HUES64 (cell line): ENCODE data around the gene GALNTL6.
A peak's percentile ranks its signal among the peaks of the same experiment; 100 is the strongest.

Experiments used
- H3K27ac ChIP-seq: 2 replicates; pipeline ENCODE4 v1.7.0; 2013; ENCODE audit warnings: low read depth, low read length, inconsistent platforms
- H3K27me3 ChIP-seq: 2 replicates; pipeline ENCODE4 v1.6.1; 2013; ENCODE audit warnings: mild to moderate bottlenecking, low read length; ENCODE audit not compliant: insufficient read depth
- H3K36me3 ChIP-seq: 2 replicates; pipeline ENCODE4 v1.6.1; 2013; ENCODE audit warnings: mild to moderate bottlenecking, low read length; ENCODE audit not compliant: insufficient read depth
- H3K4me1 ChIP-seq: 2 replicates; pipeline ENCODE4 v1.6.1; 2013; ENCODE audit warnings: mild to moderate bottlenecking, low read length, moderate library complexity; ENCODE audit not compliant: insufficient read depth
- H3K4me3 ChIP-seq: 2 replicates; pipeline ENCODE4 v1.5.1; 2013; ENCODE audit warnings: mild to moderate bottlenecking, low read length, moderate library complexity
- H3K9ac ChIP-seq: 2 replicates; pipeline ENCODE4 v1.6.1; 2013; ENCODE audit warnings: mild to moderate bottlenecking, low read depth, low read length
- H3K9me3 ChIP-seq: 2 replicates; pipeline ENCODE4 v1.6.1; 2013; ENCODE audit warnings: low read depth, low read length; ENCODE audit not compliant: insufficient read depth
- WGBS: fragments of 150-250, 120-280 bp; methylation state at CpG from one replicate; pipeline ENCODE4 v1.1.7; 2013; ENCODE audit warnings: missing lambda C conversion rate; 5-methylcytosine and 5-hydroxymethylcytosine counted together

Gene GALNTL6

DNA sequence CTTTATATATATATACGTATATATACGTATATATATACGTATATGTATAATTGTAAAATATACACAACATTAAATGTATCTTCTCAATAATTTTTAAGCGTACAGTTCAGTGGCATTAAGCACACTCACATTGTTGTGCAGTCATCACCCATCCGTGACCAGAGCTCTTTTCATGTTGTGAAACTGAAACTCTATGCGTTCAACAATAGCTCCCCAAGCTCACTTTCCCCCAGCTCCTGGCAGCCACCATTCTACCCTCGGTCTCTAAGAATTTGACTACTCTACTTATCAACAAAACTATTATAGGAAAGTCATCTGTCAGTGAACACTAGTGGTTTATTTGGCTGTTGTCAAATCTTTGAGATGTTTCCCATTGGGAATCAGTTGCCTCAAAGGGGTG lies 733.6 kb downstream of the GALNTL6 start:
- WGBS, result 90% methylated on average over 4 of the region's 7 CpGs
- Histone ChIP-seq H3K27ac (no peak overlapping the region), H3K27me3 (no peaks in the 10 kb centered on the region), H3K9ac (no peak overlapping the region), H3K36me3 (no peaks in the 10 kb centered on the region), H3K9me3 (no peaks in the 10 kb centered on the region), H3K4me3 (no peak overlapping the region), H3K4me1 (peaks cover 42% of the 10 kb centered on the region)

DNA sequence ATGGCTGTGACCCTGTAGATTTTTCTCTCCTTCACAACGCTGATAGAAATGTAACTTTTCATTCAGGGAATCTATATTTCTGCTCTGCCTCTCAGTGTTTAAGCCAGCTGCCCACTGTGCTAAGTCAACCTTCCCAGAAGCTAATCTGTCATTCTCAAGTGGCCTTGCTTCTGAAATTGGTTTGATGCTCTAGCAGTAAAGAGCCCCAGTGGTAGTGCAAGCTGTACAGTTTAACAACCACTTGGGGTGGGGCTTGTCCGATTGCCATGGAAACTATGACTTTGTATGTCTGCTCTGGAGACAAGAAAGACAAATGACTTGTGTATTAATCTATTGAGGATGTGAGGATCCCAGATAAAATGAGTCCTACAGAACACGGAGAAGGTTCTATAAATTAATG lies 734.5 kb downstream of the GALNTL6 start:
- Histone ChIP-seq H3K9me3 (no peaks in the 10 kb centered on the region), H3K4me1 (peaks cover 43% of the 10 kb centered on the region), H3K4me3 (no peak overlapping the region), H3K27ac (no peak overlapping the region), H3K36me3 (no peaks in the 10 kb centered on the region), H3K9ac (no peak overlapping the region), H3K27me3 (no peaks in the 10 kb centered on the region)
- 94% methylated on average over 3 of the region's 3 CpGs for WGBS

DNA sequence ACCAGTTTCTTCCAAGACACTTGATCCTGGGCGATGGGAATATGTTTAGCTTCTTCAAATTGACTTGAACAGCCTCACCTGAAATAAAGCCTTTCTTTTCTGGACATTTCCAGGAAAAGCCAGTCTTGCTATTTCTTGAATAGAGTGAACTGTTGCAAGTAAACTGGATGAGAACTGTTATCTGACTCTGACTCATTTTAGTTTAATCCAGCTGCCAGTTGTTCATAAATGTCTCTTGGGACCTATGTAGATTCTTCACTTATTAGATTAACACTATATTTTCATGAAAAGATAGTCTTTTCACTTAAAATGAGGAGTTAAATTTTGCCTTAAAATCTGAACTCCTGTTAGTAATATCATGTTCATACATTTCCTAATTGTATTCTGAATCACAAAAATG lies 740.0 kb downstream of the GALNTL6 start:
- Histone ChIP-seq H3K27ac (no peak overlapping the region), H3K27me3 (no peaks in the 10 kb centered on the region), H3K9ac (no peak overlapping the region), H3K9me3 (no peaks in the 10 kb centered on the region), H3K36me3 (no peaks in the 10 kb centered on the region), H3K4me1 (peaks cover 45% of the 10 kb centered on the region), H3K4me3 (no peak overlapping the region)
- 80% methylated on average over 1 of the region's 1 CpG for WGBS

DNA sequence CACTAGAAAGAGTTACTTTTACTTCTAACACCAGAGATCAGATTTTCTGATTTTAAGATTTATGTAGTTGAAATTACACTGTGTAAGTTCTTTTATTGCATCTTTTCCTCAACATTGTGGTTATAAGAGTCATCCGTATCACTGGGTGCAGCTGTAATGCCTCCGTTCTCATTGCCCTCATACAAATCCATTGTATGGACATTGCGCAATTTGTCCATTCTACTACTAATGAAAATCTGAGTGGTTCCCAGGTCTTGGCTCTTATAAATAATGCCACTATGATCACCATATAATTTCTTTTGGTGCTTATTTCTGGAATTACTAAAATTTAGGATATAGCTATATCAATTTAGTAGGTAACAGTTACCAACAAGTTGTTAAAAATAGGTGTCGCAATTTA lies 741.4 kb downstream of the GALNTL6 start:
- Histone ChIP-seq H3K36me3 (no peaks in the 10 kb centered on the region), H3K4me3 (no peak overlapping the region), H3K9ac (no peak overlapping the region), H3K27ac (no peak overlapping the region), H3K9me3 (no peaks in the 10 kb centered on the region), H3K4me1 (peaks cover 32% of the 10 kb centered on the region), H3K27me3 (no peaks in the 10 kb centered on the region)
- WGBS, result 95% methylated on average over 4 of the region's 4 CpGs

DNA sequence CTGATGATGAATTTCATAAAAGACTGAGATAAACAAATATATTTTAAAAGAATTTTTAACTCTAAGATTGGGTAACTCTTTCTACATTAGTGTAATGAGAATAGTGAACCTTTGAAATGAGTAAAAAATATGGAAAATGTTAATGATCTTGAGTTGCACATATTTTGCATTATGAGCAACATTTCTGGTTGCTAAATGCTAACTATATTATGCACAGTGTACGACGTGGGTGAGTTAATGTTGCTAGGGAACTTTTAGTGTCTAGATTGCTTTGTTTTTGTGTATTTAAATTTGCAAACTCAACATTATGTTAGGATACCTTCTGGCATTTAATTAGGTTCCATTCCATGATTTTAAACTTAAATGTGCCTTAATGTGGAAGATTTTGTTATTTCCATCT lies 742.5 kb downstream of the GALNTL6 start:
- 0 out of 2 replicates have a peak overlapping the region, but pooled peaks have one; percentile 19 for H3K27ac ChIP-seq
- H3K36me3 ChIP-seq, result no peaks in the 10 kb centered on the region
- no peaks in the 10 kb centered on the region for H3K9me3 ChIP-seq
- peaks cover 25% of the 10 kb centered on the region for H3K4me1 ChIP-seq
- no peaks in the 10 kb centered on the region for H3K27me3 ChIP-seq
- H3K4me3 ChIP-seq, result no peak overlapping the region
- 89% methylated on average over 2 of the region's 2 CpGs for WGBS
- no peak overlapping the region for H3K9ac ChIP-seq

DNA sequence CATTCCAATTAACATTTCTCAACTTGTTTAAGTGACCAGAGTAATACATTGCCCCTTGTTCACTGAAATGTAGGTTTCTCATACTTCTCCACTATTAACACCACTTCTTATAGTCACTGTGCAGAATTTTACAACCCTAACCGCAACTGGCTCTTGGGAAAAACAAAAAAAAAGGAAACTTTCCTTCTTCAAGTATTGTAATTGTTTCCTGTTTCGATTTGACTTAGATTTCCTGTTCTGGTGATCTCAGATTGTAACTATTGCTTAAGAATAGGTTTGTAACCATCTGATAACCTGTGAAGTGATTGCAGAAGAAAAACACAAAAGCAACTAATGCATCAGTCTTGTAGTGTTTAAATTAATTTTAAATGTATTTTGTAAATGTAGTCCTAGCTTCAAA lies 760.7 kb downstream of the GALNTL6 start:
- Histone ChIP-seq H3K27ac (no peak overlapping the region), H3K4me1 (no peaks in the 10 kb centered on the region), H3K36me3 (no peaks in the 10 kb centered on the region), H3K9me3 (no peaks in the 10 kb centered on the region), H3K27me3 (no peaks in the 10 kb centered on the region), H3K4me3 (no peak overlapping the region), H3K9ac (no peak overlapping the region)
- WGBS, result 93% methylated on average over 2 of the region's 2 CpGs

DNA sequence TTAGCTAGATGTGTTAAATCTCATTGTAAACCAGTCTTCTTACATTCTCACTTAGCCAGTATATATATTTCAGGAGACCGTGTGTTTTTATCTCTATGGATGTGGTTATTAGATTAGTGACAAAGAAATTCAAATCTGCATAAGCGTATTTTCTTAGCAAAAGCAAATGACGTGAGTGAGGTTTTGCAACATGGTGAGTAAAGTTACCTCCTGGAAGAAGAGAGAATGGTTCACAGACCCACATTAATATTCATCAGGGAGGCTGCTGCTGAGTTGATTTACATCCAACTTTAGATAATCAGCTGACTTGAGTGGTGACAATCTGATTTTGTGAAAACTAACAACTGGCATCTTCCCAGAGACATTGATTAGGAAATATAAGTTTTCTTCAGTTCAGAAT lies 765.5 kb downstream of the GALNTL6 start:
- H3K4me1 ChIP-seq, result no peaks in the 10 kb centered on the region
- no peak overlapping the region for H3K9ac ChIP-seq
- WGBS, result 96% methylated on average over 3 of the region's 3 CpGs
- H3K36me3 ChIP-seq, result no peaks in the 10 kb centered on the region
- H3K4me3 ChIP-seq, result no peak overlapping the region
- no peaks in the 10 kb centered on the region for H3K27me3 ChIP-seq
- H3K27ac ChIP-seq, result no peak overlapping the region
- H3K9me3 ChIP-seq, result no peaks in the 10 kb centered on the region

DNA sequence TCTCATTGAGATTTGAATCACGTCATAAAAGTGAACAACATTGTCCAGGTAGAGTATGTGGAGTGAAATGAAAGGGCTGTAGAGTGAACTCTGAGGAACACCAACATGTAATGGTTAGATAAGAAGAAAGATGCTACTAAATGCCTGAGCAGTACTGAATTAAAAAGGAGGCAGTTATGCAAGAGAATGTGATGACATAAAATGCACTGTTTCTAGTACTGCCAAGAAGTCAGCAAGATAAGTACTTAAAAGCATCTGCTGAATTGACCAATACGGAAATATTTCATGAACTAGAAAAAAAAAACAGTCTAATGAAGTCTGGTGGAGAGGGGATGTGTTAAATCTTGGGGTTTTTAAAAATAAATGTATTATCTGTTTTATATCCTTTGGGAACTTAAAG lies 771.6 kb downstream of the GALNTL6 start:
- no peak overlapping the region for H3K4me3 ChIP-seq
- H3K9ac ChIP-seq, result no peak overlapping the region
- no peaks in the 10 kb centered on the region for H3K9me3 ChIP-seq
- H3K4me1 ChIP-seq, result no peaks in the 10 kb centered on the region
- no peaks in the 10 kb centered on the region for H3K27me3 ChIP-seq
- 93% methylated on average over 2 of the region's 2 CpGs for WGBS
- H3K36me3 ChIP-seq, result no peaks in the 10 kb centered on the region
- no peak overlapping the region for H3K27ac ChIP-seq

DNA sequence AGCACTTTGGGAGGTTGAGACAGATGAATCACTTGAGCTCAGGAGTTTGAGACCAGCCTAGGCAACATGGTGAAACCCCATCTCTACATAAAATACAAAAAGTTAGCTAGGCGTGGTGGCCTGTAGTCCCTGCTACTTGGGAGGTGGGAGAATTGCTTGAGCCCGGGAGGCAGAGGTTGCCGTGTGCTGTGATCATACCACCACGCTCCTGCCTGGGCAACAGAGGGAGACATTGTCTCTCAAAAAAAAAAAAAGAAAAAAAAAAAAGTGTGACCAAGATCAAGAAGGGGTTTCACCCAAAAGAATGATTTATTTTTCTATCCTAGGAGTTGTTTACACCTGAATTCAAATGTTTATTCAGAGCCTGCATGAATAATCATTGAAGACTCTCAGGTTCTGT lies 783.0 kb downstream of the GALNTL6 start:
- H3K4me3 ChIP-seq, result no peak overlapping the region
- peaks cover 2% of the 10 kb centered on the region; the same call in 1 of the 2 replicates for H3K4me1 ChIP-seq
- H3K9me3 ChIP-seq, result no peaks in the 10 kb centered on the region
- H3K27me3 ChIP-seq, result no peaks in the 10 kb centered on the region
- WGBS, result 56% methylated on average over 4 of the region's 4 CpGs
- H3K9ac ChIP-seq, result no peak overlapping the region
- H3K36me3 ChIP-seq, result no peaks in the 10 kb centered on the region
- no peak overlapping the region for H3K27ac ChIP-seq

DNA sequence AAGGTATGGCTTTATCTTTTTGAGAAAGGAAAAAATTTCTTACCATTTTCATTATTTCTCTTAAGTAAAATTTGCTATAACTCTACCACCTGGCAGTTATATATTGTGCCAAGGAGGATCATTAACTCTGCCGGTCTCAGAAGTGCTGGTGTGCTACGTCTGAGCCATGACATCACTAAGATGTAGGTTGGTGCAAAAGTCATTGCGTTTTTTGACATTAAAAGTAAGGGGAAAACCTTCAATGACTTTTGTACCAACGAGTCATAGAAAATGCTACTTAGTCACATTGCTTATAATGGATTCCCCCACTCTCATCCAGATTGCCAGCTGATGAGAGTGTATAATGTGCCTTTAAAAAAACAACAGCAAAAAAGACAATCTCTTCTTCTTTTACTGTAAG lies 786.4 kb downstream of the GALNTL6 start:
- H3K27ac ChIP-seq, result no peak overlapping the region
- H3K27me3 ChIP-seq, result no peaks in the 10 kb centered on the region
- 88% methylated on average over 4 of the region's 4 CpGs for WGBS
- peaks cover 2% of the 10 kb centered on the region; the same call in 1 of the 2 replicates for H3K4me1 ChIP-seq
- no peak overlapping the region for H3K4me3 ChIP-seq
- H3K36me3 ChIP-seq, result no peaks in the 10 kb centered on the region
- H3K9me3 ChIP-seq, result no peaks in the 10 kb centered on the region
- H3K9ac ChIP-seq, result no peak overlapping the region

DNA sequence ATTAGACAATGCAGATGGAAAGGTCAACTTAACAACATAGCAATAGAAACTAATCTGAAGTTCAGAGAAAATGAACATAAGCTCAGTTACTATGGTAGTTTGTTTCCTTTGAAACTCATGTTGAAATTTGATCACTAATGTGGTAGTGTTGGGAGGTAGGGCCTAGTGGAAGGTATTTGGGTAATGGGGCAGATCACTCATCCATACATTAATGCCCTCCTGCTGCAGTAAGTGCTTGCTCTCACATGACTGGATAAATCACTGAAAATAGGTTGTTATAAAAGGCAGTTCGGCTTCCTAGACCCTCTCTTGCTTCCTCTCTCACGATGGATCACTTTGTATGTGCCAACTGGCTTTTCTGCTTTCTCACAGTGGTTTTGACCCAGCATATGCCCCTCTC lies 788.0 kb downstream of the GALNTL6 start:
- Histone ChIP-seq H3K27me3 (no peaks in the 10 kb centered on the region), H3K27ac (no peak overlapping the region), H3K9ac (no peak overlapping the region), H3K36me3 (no peaks in the 10 kb centered on the region), H3K9me3 (no peaks in the 10 kb centered on the region), H3K4me3 (no peak overlapping the region), H3K4me1 (peaks cover 2% of the 10 kb centered on the region; the same call in 1 of the 2 replicates)
- WGBS, result 84% methylated on average over 2 of the region's 2 CpGs

DNA sequence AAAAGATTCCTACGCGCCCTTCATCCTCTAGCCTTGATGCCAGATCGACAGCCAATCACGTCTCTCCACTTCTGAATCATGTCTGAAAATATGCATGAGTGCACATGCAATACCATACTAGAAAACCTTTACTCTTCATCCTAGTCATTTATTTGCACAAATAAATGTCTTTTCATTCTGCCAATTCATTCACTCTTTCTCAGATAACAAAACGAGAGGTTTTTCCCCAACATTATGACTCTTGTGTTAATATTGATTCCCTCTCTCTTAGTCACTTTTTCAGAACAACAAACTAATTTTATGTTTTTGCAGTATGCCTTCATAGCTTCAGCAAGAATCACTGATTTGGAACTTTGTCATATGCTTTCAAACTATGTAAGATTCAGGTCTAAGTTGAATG lies 806.0 kb downstream of the GALNTL6 start:
- H3K9ac ChIP-seq, result no peak overlapping the region
- WGBS, result 97% methylated on average over 5 of the region's 5 CpGs
- no peaks in the 10 kb centered on the region for H3K36me3 ChIP-seq
- H3K27me3 ChIP-seq, result no peaks in the 10 kb centered on the region
- no peaks in the 10 kb centered on the region for H3K4me1 ChIP-seq
- H3K9me3 ChIP-seq, result no peaks in the 10 kb centered on the region
- H3K27ac ChIP-seq, result no peak overlapping the region
- H3K4me3 ChIP-seq, result no peak overlapping the region
